AG09319 (cell line): ENCODE measurements around the gene HPCAL4.

Experiments
- DNase-seq: peaks from one replicate; pipeline ENCODE4 v3.0.0-alpha.2; 2010; ENCODE audit warnings: low read depth; ENCODE audit errors: extremely low read depth
- CTCF ChIP-seq: IDR thresholded peaks from 2 replicates; pipeline ENCODE4 v1.5.1; 2011; ENCODE audit warnings: low read depth, mild to moderate bottlenecking, inconsistent platforms, low read length, moderate library complexity

Gene HPCAL4

GRCh38 chr1:39717809-39718208 is 26.6 kb upstream of the HPCAL4 start:
- DNase-seq = no peak
- no peak for TF ChIP-seq CTCF

- no peak for DNase-seq
- TF ChIP-seq CTCF = no peak
Measured at GRCh38 chr1:39713557-39713956, 22.3 kb upstream of the HPCAL4 start.

GRCh38 chr1:39711966-39712340 is 20.7 kb upstream of the HPCAL4 start:
- no peak for DNase-seq
- TF ChIP-seq CTCF = no peak

- no peak for TF ChIP-seq CTCF
- DNase-seq = no peak
Measured at GRCh38 chr1:39711104-39711965, 20.1 kb upstream of the HPCAL4 start.

- no peak for DNase-seq
- TF ChIP-seq CTCF = no peak
Measured at GRCh38 chr1:39707506-39707905, 16.3 kb upstream of the HPCAL4 start.

GRCh38 chr1:39704757-39705156 is 13.5 kb upstream of the HPCAL4 start:
- no peak for TF ChIP-seq CTCF
- no peak for DNase-seq

DNA sequence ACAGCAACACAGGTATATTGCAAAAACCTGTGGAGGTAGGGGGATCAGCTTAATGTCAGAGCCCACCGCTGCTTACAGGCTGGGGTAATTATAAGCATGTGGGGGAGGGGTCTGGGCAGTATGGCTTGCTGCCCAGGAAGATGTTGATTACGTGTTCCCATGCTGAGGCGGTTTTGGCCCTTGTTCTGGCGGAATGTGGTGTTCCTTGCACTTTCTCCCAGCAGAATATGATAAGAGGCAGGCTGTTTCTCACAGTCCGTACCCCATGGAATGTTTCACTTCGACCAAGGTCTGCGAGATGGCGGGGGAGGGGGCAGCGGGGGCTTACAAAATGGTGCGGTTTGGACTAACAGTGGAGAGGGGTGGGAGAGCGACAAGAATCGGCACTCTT is 9.8 kb upstream of the HPCAL4 start:
- no peak for TF ChIP-seq CTCF

More for the DNA sequence above, 9.8 kb upstream of the HPCAL4 start:
- no peak for DNase-seq
